Measurements from ENCODE around the gene TXNDC8. TPM values are rescaled to one million over a fixed set of nuclear protein-coding genes. Genes with fewer than 3 reads are reported as not detected.
"Not testable (repeated sequence)": the region's sequence is repeated elsewhere in the genome, so short reads cannot be mapped to it uniquely, and the experiment has no call there.

TXNDC8 gene
- total RNA-seq, 2 donors from 2014 or later: not detected

DNA sequence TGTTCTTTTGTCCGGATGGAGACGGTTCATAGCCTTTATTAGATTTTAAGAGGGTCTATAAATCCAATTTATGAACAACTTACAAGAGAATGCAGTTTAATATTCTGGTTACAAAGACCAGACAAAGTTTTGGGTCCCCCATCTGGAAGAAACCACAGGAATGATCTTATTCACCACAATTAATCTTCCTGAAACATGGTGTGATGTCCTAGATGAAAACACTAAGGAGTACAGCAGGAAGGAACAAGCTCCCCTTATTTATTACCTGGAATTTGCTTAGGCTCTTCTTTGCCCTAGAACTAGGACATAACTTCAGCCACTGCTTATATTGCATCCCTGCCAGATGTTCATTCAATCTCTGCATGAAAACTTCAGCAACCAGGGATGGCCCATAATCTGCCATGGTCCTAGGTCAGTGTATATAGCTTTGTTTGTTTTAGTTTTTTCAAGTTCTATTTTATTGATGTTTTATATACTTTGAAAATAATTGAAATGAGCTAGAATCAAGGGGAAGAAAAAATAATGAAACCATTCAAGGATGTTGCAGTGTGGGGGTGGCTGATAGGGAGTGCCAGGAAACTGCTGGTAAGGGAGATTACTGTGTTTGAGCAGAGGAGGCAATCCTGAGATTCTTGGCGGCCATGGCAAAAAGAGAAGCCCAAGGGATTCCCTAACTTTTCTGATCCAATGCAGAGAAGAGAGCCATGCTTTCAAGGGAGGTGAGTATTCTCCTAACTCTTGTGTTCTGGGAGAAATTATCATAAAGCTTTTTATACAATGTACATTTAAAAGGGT, 16.8 kb downstream of the TXNDC8 start:
- no peaks in the 10 kb centered on the region for H3K36me3 ChIP-seq
- TF ChIP-seq, protein P1, sequence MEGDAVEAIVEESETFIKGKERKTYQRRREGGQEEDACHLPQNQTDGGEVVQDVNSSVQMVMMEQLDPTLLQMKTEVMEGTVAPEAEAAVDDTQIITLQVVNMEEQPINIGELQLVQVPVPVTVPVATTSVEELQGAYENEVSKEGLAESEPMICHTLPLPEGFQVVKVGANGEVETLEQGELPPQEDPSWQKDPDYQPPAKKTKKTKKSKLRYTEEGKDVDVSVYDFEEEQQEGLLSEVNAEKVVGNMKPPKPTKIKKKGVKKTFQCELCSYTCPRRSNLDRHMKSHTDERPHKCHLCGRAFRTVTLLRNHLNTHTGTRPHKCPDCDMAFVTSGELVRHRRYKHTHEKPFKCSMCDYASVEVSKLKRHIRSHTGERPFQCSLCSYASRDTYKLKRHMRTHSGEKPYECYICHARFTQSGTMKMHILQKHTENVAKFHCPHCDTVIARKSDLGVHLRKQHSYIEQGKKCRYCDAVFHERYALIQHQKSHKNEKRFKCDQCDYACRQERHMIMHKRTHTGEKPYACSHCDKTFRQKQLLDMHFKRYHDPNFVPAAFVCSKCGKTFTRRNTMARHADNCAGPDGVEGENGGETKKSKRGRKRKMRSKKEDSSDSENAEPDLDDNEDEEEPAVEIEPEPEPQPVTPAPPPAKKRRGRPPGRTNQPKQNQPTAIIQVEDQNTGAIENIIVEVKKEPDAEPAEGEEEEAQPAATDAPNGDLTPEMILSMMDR (IDR thresholded peaks at IDR 0.05): no peak
- H3K27me3 ChIP-seq: no peaks in the 10 kb centered on the region
- no peaks in the 10 kb centered on the region for H3K9me3 ChIP-seq
- no peaks in the 10 kb centered on the region for H3K4me1 ChIP-seq
- no peak for DNase-seq (ENCODE audit: low spot score)
- H3K27ac ChIP-seq: no peak overlapping the region
- H3K4me3 ChIP-seq: no peak overlapping the region

DNA sequence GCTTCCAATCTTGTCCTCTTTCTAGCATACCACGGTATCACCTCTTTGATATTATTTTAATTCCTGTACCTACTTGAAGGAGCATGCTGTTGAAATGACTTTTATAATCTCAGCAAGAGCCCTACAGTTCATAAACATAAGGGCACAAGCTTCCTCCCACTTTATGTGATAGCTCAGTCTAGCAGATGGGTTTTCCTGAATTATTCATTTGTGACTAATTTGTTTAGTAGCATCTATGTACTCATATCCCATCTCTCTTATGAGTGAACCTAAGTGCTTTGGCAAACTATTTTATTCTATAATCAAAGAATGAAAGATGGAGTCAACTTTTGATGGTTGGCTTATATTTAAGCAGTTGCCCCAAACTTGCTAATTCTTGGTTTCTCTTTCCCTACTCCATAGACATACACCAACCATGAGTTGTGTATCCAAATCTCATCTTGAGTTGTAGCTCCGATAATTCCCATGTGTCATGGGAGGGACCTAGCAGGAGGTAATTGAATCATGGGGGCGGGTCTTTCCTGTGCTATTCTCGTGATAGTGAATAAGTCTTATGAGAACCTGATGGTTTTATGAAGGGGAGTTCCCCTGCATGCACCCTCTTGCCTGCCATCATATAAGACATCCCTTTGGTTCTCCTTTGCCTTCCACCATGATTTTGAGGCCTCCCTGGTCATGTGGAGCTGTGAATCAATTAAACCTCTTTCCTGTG, 17.7 kb downstream of the TXNDC8 start:
- Histone ChIP-seq H3K27me3 (no peaks in the 10 kb centered on the region), H3K4me1 (no peaks in the 10 kb centered on the region), H3K4me3 (no peak overlapping the region), H3K9me3 (no peaks in the 10 kb centered on the region), H3K36me3 (no peaks in the 10 kb centered on the region), H3K27ac (no peak overlapping the region)
- TF ChIP-seq, protein P1 (IDR thresholded peaks at IDR 0.05): no peak
- DNase-seq (ENCODE audit: low spot score): no peak

DNA sequence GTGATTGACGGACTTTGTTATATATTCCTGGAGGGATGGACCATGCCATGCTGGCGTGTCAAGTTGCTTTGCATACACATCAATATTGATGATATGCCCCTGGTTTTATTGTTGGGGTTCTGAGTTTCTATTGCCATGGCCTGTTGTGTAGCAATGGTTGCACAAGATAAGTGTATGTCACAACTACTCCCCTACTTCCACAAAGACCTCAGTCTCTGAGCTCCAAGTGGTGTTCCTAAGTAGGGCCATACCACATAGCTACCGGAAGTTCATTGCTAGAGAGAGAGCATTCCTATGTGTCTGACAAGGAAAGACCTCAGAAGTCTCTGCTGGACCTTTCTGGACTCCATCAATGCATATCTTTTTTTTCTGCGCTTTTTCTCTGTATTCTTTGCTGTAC, 19.8 kb downstream of the TXNDC8 start:
- Histone ChIP-seq H3K9me3 (no peaks in the 10 kb centered on the region), H3K4me1 (no peaks in the 10 kb centered on the region), H3K27ac (no peak overlapping the region), H3K4me3 (no peak overlapping the region), H3K36me3 (no peaks in the 10 kb centered on the region), H3K27me3 (no peaks in the 10 kb centered on the region)
- no peak for DNase-seq (ENCODE audit: low spot score)
- TF ChIP-seq, protein P1 (IDR thresholded peaks at IDR 0.05): no peak

DNA sequence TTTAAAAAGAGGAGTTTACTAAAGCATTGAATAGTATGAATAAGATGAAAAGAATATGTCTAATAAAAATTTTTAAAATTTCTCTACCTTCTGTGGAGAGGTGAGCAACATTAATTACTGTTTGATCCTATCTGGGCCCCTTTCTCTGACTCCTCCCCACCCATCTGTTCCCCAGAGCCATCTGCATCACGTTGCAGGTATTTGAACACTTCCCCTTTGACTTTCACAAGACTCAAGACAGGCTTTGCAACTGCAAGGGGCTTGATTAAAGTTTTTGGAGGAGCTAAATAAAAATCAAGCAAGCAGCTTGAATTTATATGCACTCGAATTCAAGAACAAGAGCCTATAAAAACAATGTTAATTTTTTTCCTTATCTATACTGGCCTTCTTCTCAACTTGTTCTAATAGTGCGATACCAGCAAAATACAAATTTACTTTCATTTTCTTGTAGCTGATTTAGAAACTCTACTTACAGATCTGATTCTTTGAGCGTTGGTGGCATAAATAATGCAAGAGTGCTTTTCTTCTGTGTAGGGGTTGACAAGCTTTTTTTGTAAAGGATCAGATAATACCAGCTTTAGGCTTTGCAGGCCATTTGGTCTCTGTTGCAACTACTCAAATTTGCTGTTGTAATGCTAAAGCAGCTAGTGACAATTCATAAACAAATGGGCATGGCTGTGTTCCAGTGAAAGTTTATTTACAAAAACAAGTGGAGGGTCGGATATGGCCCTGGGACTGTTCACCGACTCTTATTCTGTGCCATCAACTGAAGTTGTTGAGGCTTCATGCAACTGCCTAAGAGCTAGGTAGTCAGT, 21.2 kb downstream of the TXNDC8 start:
- TF ChIP-seq, protein P1 (IDR thresholded peaks at IDR 0.05): no peak
- DNase-seq (ENCODE audit: low spot score): no peak
- no peaks in the 10 kb centered on the region for H3K9me3 ChIP-seq
- H3K4me1 ChIP-seq: no peaks in the 10 kb centered on the region
- H3K27ac ChIP-seq: no peak overlapping the region
- H3K4me3 ChIP-seq: no peak overlapping the region
- H3K36me3 ChIP-seq: no peaks in the 10 kb centered on the region
- H3K27me3 ChIP-seq: no peaks in the 10 kb centered on the region

DNA sequence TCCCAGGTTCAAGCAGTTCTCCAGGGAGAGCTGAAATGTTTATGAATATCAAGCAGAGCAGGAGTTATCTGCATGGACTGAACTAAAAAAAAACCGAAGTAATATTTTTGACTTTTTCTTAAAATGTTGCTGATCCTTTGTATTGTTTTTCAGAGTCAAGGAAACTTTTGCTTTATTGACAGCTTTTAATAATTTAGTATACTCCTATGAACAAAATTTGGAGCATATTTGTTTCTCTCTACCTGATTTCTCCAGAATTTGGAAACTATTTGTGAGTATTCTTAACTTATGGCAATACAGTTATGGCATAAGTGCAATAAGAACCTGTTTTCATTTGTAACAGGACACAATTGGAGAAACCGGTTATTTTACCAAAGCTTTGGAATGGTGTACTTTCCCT, 25.7 kb downstream of the TXNDC8 start:
- DNase-seq (ENCODE audit: low spot score); H3K9me3 ChIP-seq; H3K27ac ChIP-seq; H3K36me3 ChIP-seq; H3K27me3 ChIP-seq; H3K4me3 ChIP-seq; H3K4me1 ChIP-seq: not testable (repeated sequence)

DNA sequence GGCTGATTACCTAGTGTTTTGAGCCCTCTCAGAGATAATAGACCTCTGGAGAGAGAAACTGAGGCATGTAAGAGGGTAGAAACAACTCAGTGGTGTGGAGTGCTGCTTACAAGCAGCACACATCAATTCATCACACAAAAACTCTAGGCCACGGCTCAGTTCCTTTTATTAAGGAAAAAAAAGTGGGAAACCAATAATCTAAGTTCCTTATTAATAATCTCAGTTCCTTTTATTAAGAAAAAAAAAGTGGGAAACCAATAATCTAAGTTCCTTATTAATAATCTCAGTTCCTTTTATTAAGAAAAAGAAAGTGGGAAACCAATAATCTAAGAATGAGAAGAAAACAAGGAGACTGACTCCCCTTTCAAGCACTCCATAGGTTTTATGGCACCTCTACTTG, 28.0 kb downstream of the TXNDC8 start:
- no peak for DNase-seq (ENCODE audit: low spot score)
- no peaks in the 10 kb centered on the region for H3K27me3 ChIP-seq
- TF ChIP-seq, protein P1 (IDR thresholded peaks at IDR 0.05): no peak
- no peak overlapping the region for H3K4me3 ChIP-seq
- H3K27ac ChIP-seq: no peak overlapping the region
- no peaks in the 10 kb centered on the region for H3K4me1 ChIP-seq
- no peaks in the 10 kb centered on the region for H3K9me3 ChIP-seq
- no peaks in the 10 kb centered on the region for H3K36me3 ChIP-seq

Measured in right atrium auricular region (tissue), 2 donors.